PFSK-1 (cell line): ENCODE measurements around the gene ILF3.

Experiments used
- FOXP2 ChIP-seq: optimal IDR thresholded peaks from 2 replicates; pipeline ENCODE3; 2011; ENCODE audit warnings: borderline replicate concordance, control low read depth, inconsistent platforms; ENCODE audit not compliant: insufficient read depth; ENCODE audit errors: extremely low read length, extremely low read depth
- POLR2AphosphoS5 ChIP-seq: IDR thresholded peaks from 2 replicates; pipeline ENCODE4 v1.6.1; 2012; ENCODE audit warnings: low read depth, mild to moderate bottlenecking, control low read depth, low read length, moderate library complexity
- SIN3A ChIP-seq: IDR thresholded peaks from 2 replicates; pipeline ENCODE4 v1.6.1; 2012; ENCODE audit warnings: mild to moderate bottlenecking, low read length, moderate library complexity, borderline replicate concordance; ENCODE audit not compliant: insufficient read depth
- TAF1 ChIP-seq: IDR thresholded peaks from 2 replicates; pipeline ENCODE4 v1.6.1; 2012; ENCODE audit warnings: low read length, control low read depth, borderline replicate concordance; ENCODE audit not compliant: insufficient read depth
- TF ChIP-seq, protein P1 (sequence below), 2 experiments: IDR thresholded peaks; 2 replicates each; pipeline versions ENCODE4 v1.6.1 to v1.8.0; 2011 to 2012; ENCODE audit warnings: low read depth in 2 of 2, low read length in 2 of 2, control low read depth in 1 of 2, inconsistent platforms in 1 of 2, mild to moderate bottlenecking in 1 of 2, moderate library complexity in 1 of 2; ENCODE audit not compliant: insufficient read depth in 1 of 2

ILF3 gene

DNA sequence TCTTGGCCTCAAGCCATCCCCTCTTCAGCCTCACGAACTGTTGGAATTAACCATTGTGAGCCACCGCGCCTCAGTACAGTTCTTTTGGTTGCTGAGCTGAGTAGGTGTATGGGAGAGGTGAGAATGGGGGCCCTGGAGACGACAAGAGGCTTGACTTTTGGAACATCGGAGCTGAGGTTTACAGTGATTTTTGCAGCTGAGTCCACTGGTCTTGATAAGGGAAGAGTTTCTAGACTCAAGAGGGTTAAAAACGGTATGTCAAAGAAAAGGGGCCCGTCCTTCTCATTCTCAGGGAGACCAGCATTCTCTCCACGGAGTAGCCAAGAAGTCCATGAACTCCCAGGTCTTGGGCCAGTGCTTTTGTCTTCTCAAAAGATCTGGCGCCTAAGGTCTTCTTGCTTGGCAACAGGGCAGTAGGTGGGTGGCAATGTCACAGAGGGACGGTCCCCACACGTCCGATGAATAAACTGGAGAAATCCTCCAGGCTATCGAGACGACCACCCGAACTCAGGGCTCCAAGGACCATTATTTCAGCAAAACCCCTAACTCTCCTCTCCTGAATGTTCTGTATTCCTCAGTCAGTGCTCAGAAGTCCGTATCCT, 40.7 kb downstream of the ILF3 start:
- TF ChIP-seq FOXP2 (no peak), SIN3A (no peak), POLR2AphosphoS5 (no peak; the same call in 1 of the 2 replicates), TAF1 (no peak)
- TF ChIP-seq, protein P1, sequence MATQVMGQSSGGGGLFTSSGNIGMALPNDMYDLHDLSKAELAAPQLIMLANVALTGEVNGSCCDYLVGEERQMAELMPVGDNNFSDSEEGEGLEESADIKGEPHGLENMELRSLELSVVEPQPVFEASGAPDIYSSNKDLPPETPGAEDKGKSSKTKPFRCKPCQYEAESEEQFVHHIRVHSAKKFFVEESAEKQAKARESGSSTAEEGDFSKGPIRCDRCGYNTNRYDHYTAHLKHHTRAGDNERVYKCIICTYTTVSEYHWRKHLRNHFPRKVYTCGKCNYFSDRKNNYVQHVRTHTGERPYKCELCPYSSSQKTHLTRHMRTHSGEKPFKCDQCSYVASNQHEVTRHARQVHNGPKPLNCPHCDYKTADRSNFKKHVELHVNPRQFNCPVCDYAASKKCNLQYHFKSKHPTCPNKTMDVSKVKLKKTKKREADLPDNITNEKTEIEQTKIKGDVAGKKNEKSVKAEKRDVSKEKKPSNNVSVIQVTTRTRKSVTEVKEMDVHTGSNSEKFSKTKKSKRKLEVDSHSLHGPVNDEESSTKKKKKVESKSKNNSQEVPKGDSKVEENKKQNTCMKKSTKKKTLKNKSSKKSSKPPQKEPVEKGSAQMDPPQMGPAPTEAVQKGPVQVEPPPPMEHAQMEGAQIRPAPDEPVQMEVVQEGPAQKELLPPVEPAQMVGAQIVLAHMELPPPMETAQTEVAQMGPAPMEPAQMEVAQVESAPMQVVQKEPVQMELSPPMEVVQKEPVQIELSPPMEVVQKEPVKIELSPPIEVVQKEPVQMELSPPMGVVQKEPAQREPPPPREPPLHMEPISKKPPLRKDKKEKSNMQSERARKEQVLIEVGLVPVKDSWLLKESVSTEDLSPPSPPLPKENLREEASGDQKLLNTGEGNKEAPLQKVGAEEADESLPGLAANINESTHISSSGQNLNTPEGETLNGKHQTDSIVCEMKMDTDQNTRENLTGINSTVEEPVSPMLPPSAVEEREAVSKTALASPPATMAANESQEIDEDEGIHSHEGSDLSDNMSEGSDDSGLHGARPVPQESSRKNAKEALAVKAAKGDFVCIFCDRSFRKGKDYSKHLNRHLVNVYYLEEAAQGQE (IDR thresholded peaks at IDR 0.05; ENCODE audit: insufficient read depth in 1 of 2, low read depth in 2 of 2, low read length in 2 of 2): no peak

DNA sequence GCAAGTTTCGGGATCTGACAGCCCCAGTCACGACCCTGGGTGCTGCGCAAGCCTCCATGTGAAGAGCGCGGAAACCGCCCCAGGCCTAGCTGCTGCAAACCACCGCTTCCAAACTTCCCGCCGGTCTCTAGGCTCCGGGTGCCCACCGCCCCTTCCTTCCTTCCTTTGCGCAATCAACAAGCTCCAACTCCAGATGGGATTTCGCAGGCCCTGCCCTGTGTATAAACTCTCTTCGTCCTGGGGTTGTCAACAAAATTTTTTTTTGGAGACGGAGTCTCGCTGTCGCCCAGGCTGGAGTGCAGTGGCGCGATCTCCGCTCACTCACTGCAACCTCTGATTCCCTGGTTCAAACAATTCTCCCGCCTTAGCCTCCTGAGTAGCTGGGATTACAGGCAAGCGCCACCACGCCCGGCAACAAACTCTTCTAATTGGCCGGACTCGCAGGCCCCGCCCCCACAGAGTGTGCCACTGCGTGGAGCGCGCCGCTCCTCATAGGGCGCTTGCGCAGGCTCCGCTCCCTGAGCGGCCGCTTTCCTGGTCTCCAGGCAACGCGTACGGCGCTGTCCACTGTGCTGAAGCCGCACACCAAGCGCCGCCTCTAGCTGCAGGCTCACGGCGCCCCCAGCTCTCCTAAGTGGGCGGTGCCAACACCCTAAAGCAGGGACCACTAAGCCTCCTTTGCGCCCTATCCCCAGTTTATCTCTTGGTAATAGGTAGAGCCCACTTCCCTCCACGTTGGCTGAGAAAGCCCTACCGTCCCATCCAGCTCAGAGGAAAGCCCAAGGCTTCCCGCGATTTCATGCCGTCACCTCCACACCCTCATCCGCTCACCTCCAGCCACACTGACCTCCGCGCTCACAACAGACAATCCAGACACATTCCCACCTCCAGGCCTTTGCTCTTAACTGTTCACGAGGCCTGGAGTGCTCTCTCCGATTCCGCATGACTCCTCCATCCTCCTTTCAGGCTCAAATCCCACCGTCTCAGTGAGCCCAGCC, 41.6 kb downstream of the ILF3 start:
- TF ChIP-seq TAF1 (no peak), POLR2AphosphoS5 (no peak), SIN3A (peak; percentile 98; the same call in 1 of the 2 replicates), FOXP2 (peak; percentile 65)
- TF ChIP-seq, protein P1 (IDR thresholded peaks at IDR 0.05; ENCODE audit: insufficient read depth in 1 of 2, low read depth in 2 of 2, low read length in 2 of 2): peak; percentile 99

DNA sequence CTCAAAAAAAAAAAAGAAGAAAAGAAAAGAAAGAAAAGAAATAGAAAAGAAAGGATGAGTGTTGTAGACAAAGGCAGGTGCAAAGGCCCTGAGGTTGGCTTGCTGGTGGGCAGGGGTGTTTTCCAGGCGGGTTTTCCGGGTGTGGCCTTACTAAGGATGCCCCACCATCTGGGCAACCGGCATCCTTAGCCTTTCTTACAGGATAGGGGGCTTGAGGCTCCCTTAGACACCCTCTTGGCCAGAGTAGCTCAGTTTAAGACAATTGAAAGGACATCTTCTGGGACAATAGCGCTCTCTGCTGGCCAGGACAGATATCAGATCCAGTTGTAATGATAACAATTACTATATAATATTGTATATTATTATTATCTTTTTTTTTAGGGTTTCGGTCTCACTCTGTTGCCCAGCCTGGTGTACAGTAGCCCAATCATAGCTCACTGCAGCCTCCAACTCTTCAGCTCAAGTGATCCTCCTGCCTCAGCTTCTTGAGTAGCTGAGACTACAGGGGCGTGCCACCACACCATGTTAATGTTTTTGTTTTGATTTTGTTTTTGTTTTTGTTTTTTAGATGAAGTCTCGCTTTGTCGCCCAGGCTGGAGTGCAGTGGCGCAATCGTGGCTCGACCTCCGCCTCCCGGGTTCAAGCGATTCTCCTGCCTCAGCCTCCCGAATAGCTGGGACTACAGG, 45.6 kb downstream of the ILF3 start:
- no peak for TF ChIP-seq FOXP2
- TF ChIP-seq, protein P1 (IDR thresholded peaks at IDR 0.05; ENCODE audit: insufficient read depth in 1 of 2, low read depth in 2 of 2, low read length in 2 of 2): no peak
- TF ChIP-seq POLR2AphosphoS5: no peak
- TF ChIP-seq SIN3A: no peak
- no peak for TF ChIP-seq TAF1

DNA sequence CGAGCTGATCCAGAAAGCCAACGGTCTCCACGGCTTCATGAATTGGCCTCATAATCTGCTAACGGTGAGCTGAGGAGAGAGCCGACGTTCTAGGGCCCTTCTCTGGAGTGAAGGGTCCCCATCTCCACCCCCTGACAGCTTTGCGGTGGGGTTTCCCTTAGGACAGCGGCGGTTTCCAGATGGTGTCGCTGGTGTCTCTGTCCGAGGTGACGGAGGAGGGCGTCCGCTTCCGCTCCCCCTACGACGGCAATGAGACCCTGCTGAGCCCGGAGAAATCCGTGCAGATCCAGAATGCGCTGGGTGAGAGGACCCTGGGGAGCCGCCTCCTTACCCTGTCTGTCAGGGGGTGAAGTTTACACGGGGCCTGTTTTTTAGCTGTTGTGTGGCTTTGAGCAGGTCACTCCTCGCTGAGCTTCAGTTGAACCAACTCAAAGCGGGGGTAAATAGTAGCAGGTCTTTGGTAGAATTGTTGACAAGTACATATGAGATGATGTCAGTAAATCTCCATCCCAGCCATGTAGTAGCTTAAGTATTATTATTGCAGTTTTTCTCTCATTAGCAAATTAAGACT, 47.9 kb downstream of the ILF3 start:
- no peak for TF ChIP-seq TAF1
- no peak for TF ChIP-seq POLR2AphosphoS5
- TF ChIP-seq, protein P1 (IDR thresholded peaks at IDR 0.05; ENCODE audit: insufficient read depth in 1 of 2, low read depth in 2 of 2, low read length in 2 of 2): peak; percentile 74 to 84
- TF ChIP-seq FOXP2: no peak
